ENCODE results near the gene APBA2. TPM values are rescaled to one million over a fixed set of nuclear protein-coding genes. Genes with fewer than 3 reads are reported as not detected.

APBA2 gene
- total RNA-seq, 1 experiment from 2014 or later = 0.31 TPM

DNA sequence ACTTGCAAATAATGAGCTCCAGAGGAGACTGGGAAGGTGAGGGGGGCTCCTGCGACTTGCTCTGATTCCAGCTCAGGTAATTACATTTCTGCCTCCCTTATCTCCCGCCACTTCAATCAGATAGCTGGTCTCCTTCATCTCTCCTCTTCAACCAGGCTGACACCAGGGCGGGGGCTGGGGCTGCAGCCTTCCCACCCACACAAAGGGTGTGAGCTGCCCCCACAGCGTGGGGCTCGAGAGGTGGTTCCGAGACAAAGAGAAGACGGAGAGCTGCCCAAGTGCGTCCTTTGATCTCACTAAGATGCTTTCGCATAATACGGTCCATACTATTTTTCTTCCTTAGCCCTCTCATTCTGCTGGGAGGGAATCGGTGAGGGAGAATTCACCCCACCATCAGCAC is 244.2 kb downstream of the APBA2 start:
- DNase-seq (ENCODE audit: low read depth, low spot score) (no peak), ATAC-seq (no peak)
- CTCF ChIA-PET = no interaction called here
- Histone ChIP-seq H3K9me3 (ENCODE audit: control insufficient read depth, insufficient read depth, low read depth, low read length) (no peaks in the 10 kb centered on the region), H3K27me3 (ENCODE audit: control insufficient read depth, insufficient read depth, low read length) (no peaks in the 10 kb centered on the region), H3K4me1 (ENCODE audit: control insufficient read depth, insufficient read depth, low read length) (no peaks in the 10 kb centered on the region), H3K36me3 (ENCODE audit: control insufficient read depth, insufficient read depth, low read length) (no peaks in the 10 kb centered on the region), H3K4me3 (ENCODE audit: low read depth in 2 of 2, low read length in 2 of 2) (no peak overlapping the region), H3K27ac (ENCODE audit: low read length) (no peak overlapping the region)
- no TSS peak for BruUV-seq (replicated peaks)
- intact Hi-C loops (cut with micrococcal nuclease; ENCODE audit: unreplicated experiment) = no loop called here
- POLR2A ChIA-PET = no interaction called here
- TF ChIP-seq, protein P1, sequence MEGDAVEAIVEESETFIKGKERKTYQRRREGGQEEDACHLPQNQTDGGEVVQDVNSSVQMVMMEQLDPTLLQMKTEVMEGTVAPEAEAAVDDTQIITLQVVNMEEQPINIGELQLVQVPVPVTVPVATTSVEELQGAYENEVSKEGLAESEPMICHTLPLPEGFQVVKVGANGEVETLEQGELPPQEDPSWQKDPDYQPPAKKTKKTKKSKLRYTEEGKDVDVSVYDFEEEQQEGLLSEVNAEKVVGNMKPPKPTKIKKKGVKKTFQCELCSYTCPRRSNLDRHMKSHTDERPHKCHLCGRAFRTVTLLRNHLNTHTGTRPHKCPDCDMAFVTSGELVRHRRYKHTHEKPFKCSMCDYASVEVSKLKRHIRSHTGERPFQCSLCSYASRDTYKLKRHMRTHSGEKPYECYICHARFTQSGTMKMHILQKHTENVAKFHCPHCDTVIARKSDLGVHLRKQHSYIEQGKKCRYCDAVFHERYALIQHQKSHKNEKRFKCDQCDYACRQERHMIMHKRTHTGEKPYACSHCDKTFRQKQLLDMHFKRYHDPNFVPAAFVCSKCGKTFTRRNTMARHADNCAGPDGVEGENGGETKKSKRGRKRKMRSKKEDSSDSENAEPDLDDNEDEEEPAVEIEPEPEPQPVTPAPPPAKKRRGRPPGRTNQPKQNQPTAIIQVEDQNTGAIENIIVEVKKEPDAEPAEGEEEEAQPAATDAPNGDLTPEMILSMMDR (IDR thresholded peaks at IDR 0.05) = no peak
- TF ChIP-seq TCF7L2 (IDR thresholded peaks at IDR 0.05; ENCODE audit: low read depth, low read length) = no peak
- TF ChIP-seq, protein P2, sequence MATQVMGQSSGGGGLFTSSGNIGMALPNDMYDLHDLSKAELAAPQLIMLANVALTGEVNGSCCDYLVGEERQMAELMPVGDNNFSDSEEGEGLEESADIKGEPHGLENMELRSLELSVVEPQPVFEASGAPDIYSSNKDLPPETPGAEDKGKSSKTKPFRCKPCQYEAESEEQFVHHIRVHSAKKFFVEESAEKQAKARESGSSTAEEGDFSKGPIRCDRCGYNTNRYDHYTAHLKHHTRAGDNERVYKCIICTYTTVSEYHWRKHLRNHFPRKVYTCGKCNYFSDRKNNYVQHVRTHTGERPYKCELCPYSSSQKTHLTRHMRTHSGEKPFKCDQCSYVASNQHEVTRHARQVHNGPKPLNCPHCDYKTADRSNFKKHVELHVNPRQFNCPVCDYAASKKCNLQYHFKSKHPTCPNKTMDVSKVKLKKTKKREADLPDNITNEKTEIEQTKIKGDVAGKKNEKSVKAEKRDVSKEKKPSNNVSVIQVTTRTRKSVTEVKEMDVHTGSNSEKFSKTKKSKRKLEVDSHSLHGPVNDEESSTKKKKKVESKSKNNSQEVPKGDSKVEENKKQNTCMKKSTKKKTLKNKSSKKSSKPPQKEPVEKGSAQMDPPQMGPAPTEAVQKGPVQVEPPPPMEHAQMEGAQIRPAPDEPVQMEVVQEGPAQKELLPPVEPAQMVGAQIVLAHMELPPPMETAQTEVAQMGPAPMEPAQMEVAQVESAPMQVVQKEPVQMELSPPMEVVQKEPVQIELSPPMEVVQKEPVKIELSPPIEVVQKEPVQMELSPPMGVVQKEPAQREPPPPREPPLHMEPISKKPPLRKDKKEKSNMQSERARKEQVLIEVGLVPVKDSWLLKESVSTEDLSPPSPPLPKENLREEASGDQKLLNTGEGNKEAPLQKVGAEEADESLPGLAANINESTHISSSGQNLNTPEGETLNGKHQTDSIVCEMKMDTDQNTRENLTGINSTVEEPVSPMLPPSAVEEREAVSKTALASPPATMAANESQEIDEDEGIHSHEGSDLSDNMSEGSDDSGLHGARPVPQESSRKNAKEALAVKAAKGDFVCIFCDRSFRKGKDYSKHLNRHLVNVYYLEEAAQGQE (IDR thresholded peaks at IDR 0.05; ENCODE audit: insufficient read depth in 1 of 2, low read depth in 2 of 2, low read length in 1 of 2) = no peak
- no peak for TF ChIP-seq SIN3A (IDR thresholded peaks at IDR 0.05; ENCODE audit: borderline replicate concordance, insufficient read depth, low read depth, low read length)
- no peak for TF ChIP-seq POLR2AphosphoS5 (IDR thresholded peaks at IDR 0.05; ENCODE audit: low read depth, low read length)
- in situ Hi-C loops (cut with HindIII; ENCODE audit: low pct_unique_long_range_greater_than_20kb, low sequenced_read_pairs) = no loop called here

DNA sequence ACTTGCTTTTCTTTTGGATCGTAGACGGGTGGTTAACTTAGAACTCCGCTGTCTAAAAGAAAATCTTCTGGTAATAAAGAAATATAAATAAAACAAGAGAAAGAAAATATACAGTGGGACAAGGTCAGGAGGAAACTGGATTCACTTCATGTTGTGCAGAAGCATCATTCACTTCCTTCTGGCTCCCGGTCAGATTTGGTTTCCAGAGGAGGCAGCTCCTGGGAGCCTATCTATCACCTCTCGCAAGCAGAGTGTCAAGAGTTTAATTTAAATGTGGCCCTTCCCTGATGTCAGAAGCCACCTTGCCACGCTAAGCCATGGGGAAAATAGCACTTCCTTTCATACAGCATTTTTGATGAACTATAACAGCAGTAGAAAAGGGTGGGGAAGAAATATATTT is 244.7 kb downstream of the APBA2 start:
- H3K36me3 ChIP-seq (ENCODE audit: control insufficient read depth, insufficient read depth, low read length) = no peaks in the 10 kb centered on the region
- DNase-seq (ENCODE audit: low read depth, low spot score) (no peak), ATAC-seq (no peak)
- no peaks in the 10 kb centered on the region for H3K9me3 ChIP-seq (ENCODE audit: control insufficient read depth, insufficient read depth, low read depth, low read length)
- CTCF ChIA-PET = no interaction called here
- no peak for TF ChIP-seq TCF7L2 (IDR thresholded peaks at IDR 0.05; ENCODE audit: low read depth, low read length)
- TF ChIP-seq POLR2AphosphoS5 (IDR thresholded peaks at IDR 0.05; ENCODE audit: low read depth, low read length) = no peak
- TF ChIP-seq, protein P2 (IDR thresholded peaks at IDR 0.05; ENCODE audit: insufficient read depth in 1 of 2, low read depth in 2 of 2, low read length in 1 of 2) = no peak
- TF ChIP-seq, protein P1 (IDR thresholded peaks at IDR 0.05) = no peak
- TF ChIP-seq SIN3A (IDR thresholded peaks at IDR 0.05; ENCODE audit: borderline replicate concordance, insufficient read depth, low read depth, low read length) = no peak
- in situ Hi-C loops (cut with HindIII; ENCODE audit: low pct_unique_long_range_greater_than_20kb, low sequenced_read_pairs) (no loop called here), intact Hi-C loops (cut with micrococcal nuclease; ENCODE audit: unreplicated experiment) (no loop called here)
- no peaks in the 10 kb centered on the region for H3K4me1 ChIP-seq (ENCODE audit: control insufficient read depth, insufficient read depth, low read length)
- H3K4me3 ChIP-seq (ENCODE audit: low read depth in 2 of 2, low read length in 2 of 2) = no peak overlapping the region
- no TSS peak for BruUV-seq (replicated peaks)
- POLR2A ChIA-PET = no interaction called here
- no peaks in the 10 kb centered on the region for H3K27me3 ChIP-seq (ENCODE audit: control insufficient read depth, insufficient read depth, low read length)
- no peak overlapping the region for H3K27ac ChIP-seq (ENCODE audit: low read length)
